ENCODE measurements around the gene THOC5.
"Not testable (repeated sequence)": the region's sequence is repeated elsewhere in the genome, so short reads cannot be mapped to it uniquely, and the experiment has no call there.

Gene THOC5

DNA sequence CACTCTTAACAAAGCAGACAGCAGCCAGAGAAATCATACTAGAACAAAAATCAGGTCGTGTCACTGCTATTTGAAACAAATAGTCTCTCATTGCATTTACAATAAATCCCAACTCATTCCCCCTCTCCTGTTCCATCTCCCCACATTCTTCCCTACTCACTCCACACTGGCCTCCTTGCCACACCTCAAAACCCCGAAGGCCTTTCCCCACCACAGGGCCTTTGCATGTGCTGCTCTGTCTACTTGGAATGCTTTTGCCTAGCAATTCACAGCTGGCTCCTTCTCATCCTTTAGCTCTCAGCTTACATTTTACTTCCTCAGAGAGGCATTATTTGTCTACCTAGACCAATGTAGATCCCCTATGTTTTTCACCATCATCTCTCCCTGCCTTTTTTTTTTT lies 6.3 kb upstream of the THOC5 start:
- DNase-seq, result no peak

DNA sequence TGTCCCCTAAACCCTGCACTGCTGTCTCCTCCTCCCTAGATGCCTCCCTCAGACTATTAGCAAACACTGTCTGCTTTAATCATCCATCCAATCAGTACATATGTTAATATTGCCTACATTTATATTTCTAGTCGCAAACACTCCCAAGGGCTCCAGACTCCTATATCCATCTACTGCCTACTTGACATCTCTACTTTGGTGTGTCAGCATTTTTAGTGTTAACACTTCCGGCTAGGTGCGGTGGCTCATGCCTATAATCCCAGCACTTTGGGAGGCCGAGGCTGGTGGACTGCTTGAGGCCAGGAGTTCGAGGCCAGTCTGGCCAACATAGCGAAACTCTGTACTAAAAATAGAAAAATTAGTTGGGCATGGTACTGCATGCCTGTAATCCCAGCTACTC lies 5.5 kb upstream of the THOC5 start:
- DNase-seq, result no peak

DNA sequence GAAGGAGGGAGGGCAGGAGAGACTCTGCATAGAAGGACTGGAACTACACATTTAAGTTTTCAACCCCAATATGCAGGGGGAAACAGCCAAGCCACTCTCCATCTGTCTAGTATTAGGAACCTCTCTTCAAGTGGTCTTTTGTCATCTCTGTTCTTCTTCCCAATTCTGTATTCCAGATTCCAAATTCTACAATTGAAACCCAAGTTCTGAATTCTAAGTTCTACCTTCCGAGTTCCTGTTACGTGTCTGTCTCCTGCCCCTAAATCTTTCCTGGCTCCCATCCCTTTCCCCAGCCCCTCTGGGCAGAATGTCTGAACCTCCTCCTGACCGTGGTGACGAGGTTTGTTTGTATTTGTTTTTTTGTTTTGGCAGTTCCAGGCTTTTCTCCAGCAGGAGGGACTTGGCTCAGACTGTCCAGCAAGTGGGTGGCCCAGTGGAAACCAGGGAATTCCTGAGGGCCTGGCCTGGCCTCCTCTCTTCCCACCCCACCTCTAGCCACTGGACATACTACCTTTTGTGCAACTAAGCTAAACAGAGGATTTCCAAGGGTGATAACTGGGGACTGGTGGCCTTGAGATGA lies 1.6 kb upstream of the THOC5 start:
- no peak for DNase-seq

DNA sequence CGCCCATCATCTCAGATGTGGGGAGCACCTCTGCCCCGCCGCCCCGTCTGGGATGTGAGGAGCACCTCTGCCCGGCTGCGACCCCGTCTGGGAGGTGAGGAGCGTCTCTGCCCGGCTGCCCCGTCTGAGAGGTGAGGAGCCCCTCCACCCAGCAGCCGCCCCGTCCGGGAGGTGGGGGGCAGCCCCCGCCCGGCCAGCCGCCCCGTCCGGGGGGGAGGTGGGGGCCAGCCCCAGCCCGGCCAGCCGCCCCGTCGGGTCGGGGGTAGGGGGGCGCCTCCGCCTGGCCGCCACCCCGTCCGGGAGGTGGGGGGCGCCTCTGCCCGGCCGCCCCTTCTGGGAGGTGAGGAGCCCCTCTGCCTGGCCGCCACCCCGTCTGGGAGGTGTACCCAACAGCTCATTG lies 1.2 kb downstream of the THOC5 start:
- DNase-seq, result not testable (repeated sequence)

DNA sequence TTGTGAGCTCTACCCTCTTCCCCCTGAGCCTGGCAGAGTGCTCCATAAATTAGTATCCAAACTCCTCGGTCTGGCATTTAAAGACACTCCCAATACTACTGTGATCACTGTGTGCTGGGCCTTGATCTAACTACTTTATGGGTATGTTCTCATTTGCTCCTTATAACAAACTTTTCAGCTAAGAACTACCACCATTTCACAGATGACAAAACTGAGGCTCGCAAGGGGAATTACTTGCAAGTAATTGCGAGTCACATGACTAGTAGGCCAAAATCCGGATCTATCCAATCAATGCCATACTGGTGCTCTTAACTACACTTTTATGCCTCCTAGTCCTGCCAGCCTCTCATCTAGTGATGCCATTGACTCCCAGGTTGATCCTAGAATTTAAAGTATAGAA lies 3.6 kb downstream of the THOC5 start:
- DNase-seq, result no peak

- DNase-seq, result not testable (repeated sequence)
Observed at GRCh38 chr22:29545045-29545444, 8.5 kb downstream of the THOC5 start.

DNA sequence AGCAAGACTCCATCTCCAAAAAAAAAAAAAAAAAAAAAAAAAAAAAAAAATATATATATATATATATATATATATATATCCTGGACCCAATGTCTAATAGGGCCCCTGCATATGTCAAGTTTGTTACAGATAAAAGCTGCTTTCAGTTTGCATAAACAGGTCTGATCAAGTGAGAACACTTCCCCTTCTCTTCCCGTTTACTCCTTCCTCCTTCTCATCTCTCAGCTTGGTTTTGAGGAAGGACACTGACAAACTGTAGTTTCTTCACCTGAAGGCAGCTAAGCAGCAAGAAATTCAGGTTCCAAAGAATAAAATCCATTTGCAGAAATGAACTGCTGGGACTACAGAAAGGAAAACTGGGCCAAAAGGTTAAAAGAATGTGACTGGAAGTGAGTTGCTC lies 11.7 kb downstream of the THOC5 start:
- DNase-seq, result no peak

GRCh38 chr22:29539105-29539504 lies 14.5 kb downstream of the THOC5 start:
- DNase-seq, result no peak

DNA sequence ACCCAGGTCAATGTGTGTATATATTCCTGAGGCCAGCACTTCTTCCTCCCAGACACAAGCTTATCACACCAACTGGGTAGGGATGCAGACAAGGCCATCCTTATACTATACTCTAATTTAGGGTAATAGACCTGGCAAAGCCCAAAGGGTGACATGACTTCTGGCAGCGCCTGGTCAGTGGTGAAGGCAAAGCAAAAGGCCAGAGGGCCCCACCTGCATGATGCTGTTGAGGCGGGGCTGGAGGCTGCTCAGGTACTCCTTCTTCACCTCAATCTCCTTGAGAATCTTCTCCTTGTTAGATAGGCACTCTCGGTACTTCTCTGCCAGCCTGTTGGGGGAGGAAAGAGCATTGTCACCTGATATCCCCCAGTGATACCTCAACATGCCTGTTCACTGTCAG lies 17.1 kb downstream of the THOC5 start:
- DNase-seq, result no peak

- DNase-seq, result no peak
Observed at GRCh38 chr22:29531419-29531818, 22.1 kb downstream of the THOC5 start.

GRCh38 chr22:29530716-29531115 lies 22.8 kb downstream of the THOC5 start:
- no peak for DNase-seq

- no peak for DNase-seq
Observed at GRCh38 chr22:29528144-29528543, 25.4 kb downstream of the THOC5 start.

GRCh38 chr22:29524442-29525191 lies 28.9 kb downstream of the THOC5 start:
- DNase-seq, result peak; percentile 3

DNA sequence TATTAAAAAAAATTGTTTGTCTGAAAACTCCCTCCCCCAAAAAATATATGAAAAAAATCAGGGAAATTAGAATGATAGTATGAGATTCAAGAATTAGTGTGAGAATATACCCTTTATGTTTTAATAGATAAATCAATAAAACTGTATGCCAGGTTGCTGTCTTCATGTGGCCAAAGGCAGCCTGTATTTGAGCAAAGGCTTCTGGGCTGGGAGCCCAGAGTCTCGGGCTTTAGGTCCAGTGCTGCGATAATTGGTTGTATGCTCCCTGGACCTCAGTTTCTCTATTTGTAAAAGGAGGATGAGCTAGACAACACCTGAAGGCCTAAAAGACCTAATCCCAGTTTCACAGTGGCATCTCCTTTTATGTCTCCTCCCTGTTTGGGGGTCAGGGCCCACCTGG lies 29.8 kb downstream of the THOC5 start:
- no peak for DNase-seq

GRCh38 chr22:29521526-29521925 lies 32.0 kb downstream of the THOC5 start:
- no peak for DNase-seq

DNA sequence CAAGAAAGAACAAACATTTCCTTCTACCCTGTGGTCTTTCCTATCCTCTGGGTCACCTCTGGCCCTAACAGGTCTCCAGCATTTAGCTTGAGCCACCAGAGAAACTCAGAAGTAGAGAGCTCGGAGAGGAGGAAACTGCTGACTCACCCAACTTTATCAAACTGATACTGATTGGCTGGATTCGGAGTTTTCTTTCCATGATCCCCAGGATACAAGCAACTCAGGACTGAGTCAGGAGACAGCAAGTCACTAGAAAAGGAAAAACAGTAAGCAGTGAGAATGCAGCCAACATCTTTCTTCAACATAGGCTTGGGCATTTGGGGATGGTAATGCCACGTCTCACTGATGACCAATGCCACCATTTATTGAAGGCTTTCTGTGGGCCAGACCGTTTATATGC lies 32.7 kb downstream of the THOC5 start:
- no peak for DNase-seq

GRCh38 chr22:29519996-29520395 lies 33.6 kb downstream of the THOC5 start:
- no peak for DNase-seq

DNA sequence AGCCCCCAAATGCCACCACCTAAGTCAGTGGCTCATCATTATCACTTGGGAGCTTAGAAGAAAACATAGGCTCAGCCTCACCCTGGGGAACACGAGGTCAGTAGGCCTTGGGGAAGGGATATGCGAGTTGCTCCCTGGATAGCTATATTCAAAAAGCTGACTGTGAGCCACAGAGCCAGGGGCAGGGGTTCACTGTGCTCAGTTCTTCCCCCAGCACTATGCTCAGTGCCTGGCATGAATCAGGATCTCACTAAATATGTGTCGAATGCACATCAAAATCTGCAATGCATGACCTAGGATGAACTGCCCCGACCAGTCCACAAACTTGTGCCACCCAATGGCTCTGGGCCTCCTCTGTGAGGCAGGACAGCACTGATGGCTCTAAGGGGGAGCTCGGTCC lies 35.1 kb downstream of the THOC5 start:
- no peak for DNase-seq

GRCh38 chr22:29517215-29517908 lies 36.2 kb downstream of the THOC5 start:
- no peak for DNase-seq

- DNase-seq, result no peak
Observed at GRCh38 chr22:29512031-29512430, 41.5 kb downstream of the THOC5 start.

DNA sequence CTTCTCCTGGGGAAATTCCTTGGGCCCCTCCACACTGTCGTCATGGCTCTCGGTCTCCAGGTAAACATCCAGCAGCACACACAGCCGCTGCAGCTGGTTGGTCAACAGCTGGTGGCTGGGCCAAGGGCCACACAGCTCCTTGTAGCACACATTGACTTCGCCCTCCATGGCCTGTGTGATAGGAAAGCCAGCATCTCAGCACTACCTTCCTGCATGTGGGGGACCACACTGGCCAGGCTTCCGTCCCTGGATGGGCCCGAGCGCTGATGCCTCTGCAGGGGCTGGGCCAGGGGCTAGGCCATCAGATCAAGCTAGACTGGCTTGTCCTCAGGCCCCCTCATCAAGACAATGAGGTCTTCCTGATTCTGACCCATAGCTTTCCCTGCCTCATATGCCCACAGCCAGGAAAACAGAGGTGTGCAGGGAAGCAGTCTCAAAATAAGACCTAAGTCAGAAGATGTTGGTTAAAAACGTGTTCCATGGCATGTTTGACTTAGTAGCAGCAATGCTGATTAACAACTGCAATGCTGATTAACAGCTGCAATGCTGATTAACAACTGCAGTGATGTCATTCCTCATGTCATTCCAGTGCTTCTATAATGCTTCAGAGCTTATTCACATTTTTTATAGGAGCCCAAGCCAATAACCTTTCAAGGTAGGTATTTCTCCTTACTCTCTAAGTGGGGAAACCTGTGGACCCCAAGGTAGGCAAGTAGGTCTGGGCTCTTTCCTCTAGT lies 42.3 kb downstream of the THOC5 start:
- no peak for DNase-seq

DNA sequence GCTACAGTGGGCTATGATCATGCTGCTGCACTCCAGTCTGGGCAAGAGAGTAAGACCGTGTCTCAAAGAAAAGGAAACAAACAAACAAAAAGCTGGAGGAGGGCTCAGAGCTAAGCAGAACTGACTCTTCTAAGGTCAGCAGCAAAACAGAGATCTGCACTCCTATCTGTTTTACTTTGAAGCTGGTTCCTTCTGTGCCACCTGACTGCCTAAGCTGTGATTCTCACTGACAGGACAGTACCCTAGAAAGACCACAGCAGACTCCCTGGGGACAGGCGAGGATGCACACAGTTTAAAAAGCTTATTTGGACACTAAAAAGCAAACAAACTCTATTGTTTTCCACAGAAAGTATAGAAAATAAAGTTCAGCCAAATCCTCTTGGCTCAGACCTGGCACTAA lies 43.0 kb downstream of the THOC5 start:
- DNase-seq, result no peak

DNA sequence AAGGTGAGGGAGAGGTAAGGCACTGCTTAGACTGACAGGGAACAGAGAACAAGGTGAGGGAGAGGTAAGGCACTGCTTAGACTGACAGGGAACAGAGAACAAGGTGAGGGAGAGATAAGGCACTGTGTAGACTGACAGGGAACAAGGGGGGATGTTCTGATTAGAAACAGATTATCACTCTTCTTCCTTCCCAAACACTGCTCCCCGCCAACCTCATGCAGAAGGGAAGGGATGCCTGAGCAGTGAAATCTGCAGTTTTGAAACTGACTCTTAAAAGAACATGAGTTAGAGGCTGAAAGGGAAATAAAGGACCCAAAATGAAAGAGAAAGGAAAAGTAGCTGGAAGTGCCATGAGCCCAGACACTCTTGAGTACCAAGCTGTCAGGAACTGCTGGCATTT lies 43.7 kb downstream of the THOC5 start:
- no peak for DNase-seq

GRCh38 chr22:29509298-29509697 lies 44.3 kb downstream of the THOC5 start:
- no peak for DNase-seq

Measured in stimulated activated CD4-positive, alpha-beta T cell treated with anti-CD3 and anti-CD28 coated beads, Interleukin-12 subunit alpha, Interleukin-12 subunit beta, amount 100 ng/mL, for 4 hours (primary cell).